PC-9 (cell line): ENCODE measurements around the gene ITIH2. TPM values are rescaled to one million over a fixed set of nuclear protein-coding genes. Genes with fewer than 3 reads are reported as not detected.

Source experiments
- BruUV-seq: library from RNA; stranded (reverse); fragments of 400-500 nt; replicated peaks from 2 replicates; lab custom pipeline; 2021; lab: Mats Ljungman, UMichigan
- CTCF ChIA-PET: fragments of 300-600 bp; sonication (Branson Sonifier 250); formaldehyde crosslinking; loops from one replicate; lab custom pipeline; 2022; ENCODE audit warnings: antibody characterized with exemption; lab: Charles Lee
- POLR2A ChIA-PET: fragments of 300-600 bp; sonication (Branson Sonifier 250); formaldehyde crosslinking; loops from one replicate; lab custom pipeline; 2022; ENCODE audit warnings: antibody characterized with exemption; ENCODE audit not compliant: unreplicated experiment; lab: Charles Lee
- DNase-seq, 2 experiments: peaks; one replicate each; pipeline versions ENCODE4 v3.0.0 to v3.0.0-alpha.2; 2015 to 2022; ENCODE audit warnings: mixed read lengths in 1 of 2
- H2AFZ ChIP-seq: fragments of 200-600 bp; sonication (generic); 2 replicates; pipeline ENCODE4 v1.8.1; 2017; ENCODE audit warnings: antibody characterized with exemption
- H3F3A ChIP-seq: fragments of 200-600 bp; sonication (generic); 2 replicates; pipeline ENCODE4 v1.8.1; 2017; ENCODE audit warnings: antibody characterized with exemption, mild to moderate bottlenecking, low read depth; ENCODE audit not compliant: insufficient read depth
- H3K27ac ChIP-seq: fragments of 200-600 bp; sonication (generic); 2 replicates; pipeline ENCODE4 v1.6.1; 2016; ENCODE audit warnings: mixed run types
- H3K27me3 ChIP-seq: fragments of 200-600 bp; sonication (generic); 2 replicates; pipeline ENCODE4 v1.6.1; 2016; ENCODE audit warnings: low read depth, mixed run types; ENCODE audit not compliant: insufficient read depth
- H3K36me3 ChIP-seq: fragments of 200-600 bp; sonication (generic); 2 replicates; pipeline ENCODE4 v1.6.1; 2016; ENCODE audit warnings: low read depth, mixed run types
- H3K4me1 ChIP-seq: fragments of 200-600 bp; sonication (generic); replicated peaks from 2 replicates; pipeline ENCODE4 v1.6.1; 2016; ENCODE audit warnings: mixed run types; ENCODE audit not compliant: insufficient read depth
- H3K4me2 ChIP-seq: fragments of 200-600 bp; sonication (generic); 2 replicates; pipeline ENCODE4 v1.6.1; 2017; ENCODE audit warnings: mixed run types
- H3K4me3 ChIP-seq: fragments of 200-600 bp; sonication (generic); 2 replicates; pipeline ENCODE4 v1.6.1; 2016; ENCODE audit warnings: mixed run types
- H3K79me2 ChIP-seq: fragments of 200-600 bp; sonication (generic); 2 replicates; pipeline ENCODE4 v1.6.1; 2017; ENCODE audit warnings: low read depth, mixed run types
- H3K9me2 ChIP-seq: fragments of 200-600 bp; sonication (generic); 2 replicates; pipeline ENCODE4 v1.8.1; 2017; ENCODE audit warnings: mild to moderate bottlenecking; ENCODE audit not compliant: insufficient read depth
- H3K9me3 ChIP-seq: fragments of 200-600 bp; sonication (generic); 2 replicates; pipeline ENCODE4 v1.8.1; 2016; ENCODE audit warnings: low read depth; ENCODE audit not compliant: insufficient read depth
- H4K20me1 ChIP-seq: fragments of 200-600 bp; sonication (generic); 2 replicates; pipeline ENCODE4 v1.8.1; 2017; ENCODE audit not compliant: insufficient read depth
- CTCF ChIP-seq: fragments of 200-600 bp; sonication (generic); conservative IDR thresholded peaks from 2 replicates; pipeline ENCODE4 v1.6.1; 2017; ENCODE audit warnings: mixed run types, antibody characterized with exemption, mild to moderate bottlenecking, moderate library complexity
- EZH2 ChIP-seq: fragments of 200-600 bp; sonication (generic); IDR thresholded peaks from 2 replicates; pipeline ENCODE4 v1.8.0; 2017; ENCODE audit warnings: antibody characterized with exemption, low read depth
- intact Hi-C: fragments of 100-400 bp; cut with micrococcal nuclease; formaldehyde crosslinking; loops from one replicate; pipeline ENCODE4 v1.10.0; 2022; ENCODE audit not compliant: unreplicated experiment
- total RNA-seq: library from RNA; stranded (reverse); gene quantifications from 2 replicates; pipeline ENCODE4 v1.2.3, GENCODE V29; 2021

Gene ITIH2
- total RNA-seq, 1 experiment from 2014 or later = not detected

- peaks cover 78% of the 10 kb centered on the region for H3K27me3 ChIP-seq
- TF ChIP-seq CTCF = no peak
- no peak for TF ChIP-seq EZH2
- CTCF ChIA-PET = no interaction called here
- no peak overlapping the region for H3K4me3 ChIP-seq
- H3K27ac ChIP-seq = no peak overlapping the region
- no peaks in the 10 kb centered on the region for H3K36me3 ChIP-seq
- no peaks in the 10 kb centered on the region for H3K9me2 ChIP-seq
- no peaks in the 10 kb centered on the region for H3F3A ChIP-seq
- H2AFZ ChIP-seq = no peak overlapping the region
- no peaks in the 10 kb centered on the region for H4K20me1 ChIP-seq
- no peaks in the 10 kb centered on the region for H3K4me1 ChIP-seq
- H3K4me2 ChIP-seq = no peak overlapping the region
- intact Hi-C loops = no loop called here
- H3K9me3 ChIP-seq = no peaks in the 10 kb centered on the region
- no peaks in the 10 kb centered on the region for H3K79me2 ChIP-seq
- BruUV-seq = no TSS peak
- DNase-seq = no peak
- POLR2A ChIA-PET = no interaction called here
Measured at GRCh38 chr10:7707102-7707501, 4.0 kb downstream of the ITIH2 start.

GRCh38 chr10:7707858-7708622 lies 4.9 kb downstream of the ITIH2 start:
- Histone ChIP-seq H3F3A (no peaks in the 10 kb centered on the region), H3K4me3 (no peak overlapping the region), H3K4me2 (no peak overlapping the region), H3K27me3 (peaks cover 72% of the 10 kb centered on the region), H3K9me3 (no peaks in the 10 kb centered on the region), H3K36me3 (no peaks in the 10 kb centered on the region), H3K27ac (no peak overlapping the region), H2AFZ (no peak overlapping the region), H4K20me1 (no peaks in the 10 kb centered on the region), H3K9me2 (no peaks in the 10 kb centered on the region), H3K79me2 (no peaks in the 10 kb centered on the region), H3K4me1 (no peaks in the 10 kb centered on the region)
- ChIA-PET POLR2A (no interaction called here), CTCF (no interaction called here)
- DNase-seq = no peak
- no peak for TF ChIP-seq EZH2
- TF ChIP-seq CTCF = no peak
- BruUV-seq = no TSS peak
- intact Hi-C loops = no loop called here

- H3K27ac ChIP-seq = no peak overlapping the region
- CTCF ChIA-PET = no interaction called here
- no TSS peak for BruUV-seq
Measured at GRCh38 chr10:7708832-7709231, 5.7 kb downstream of the ITIH2 start.

More at GRCh38 chr10:7708832-7709231, 5.7 kb downstream of the ITIH2 start:
- Histone ChIP-seq H3K4me1 (no peaks in the 10 kb centered on the region), H4K20me1 (no peaks in the 10 kb centered on the region), H3K36me3 (no peaks in the 10 kb centered on the region), H3K4me3 (no peak overlapping the region), H3K9me3 (no peaks in the 10 kb centered on the region), H3K27me3 (peaks cover 66% of the 10 kb centered on the region), H2AFZ (no peak overlapping the region), H3K9me2 (no peaks in the 10 kb centered on the region), H3K79me2 (no peaks in the 10 kb centered on the region), H3K4me2 (no peak overlapping the region), H3F3A (no peaks in the 10 kb centered on the region)
- no peak for TF ChIP-seq CTCF
- TF ChIP-seq EZH2 = no peak
- POLR2A ChIA-PET = no interaction called here
- intact Hi-C loops = no loop called here
- no peak for DNase-seq
